HG02763 (cell line): ENCODE measurements around the gene CENPU.
A peak's percentile ranks its signal among the peaks of the same experiment; 100 is the strongest.
"Not testable (repeated sequence)": the region's sequence is repeated elsewhere in the genome, so short reads cannot be mapped to it uniquely, and the experiment has no call there.

Source experiments
- ATAC-seq: cut with Tn5 transposase; IDR thresholded peaks from one replicate; pipeline ENCODE4 v1.9.1; 2021; ENCODE audit warnings: mild to moderate bottlenecking, moderate library complexity; ENCODE audit not compliant: unreplicated experiment

CENPU gene

DNA sequence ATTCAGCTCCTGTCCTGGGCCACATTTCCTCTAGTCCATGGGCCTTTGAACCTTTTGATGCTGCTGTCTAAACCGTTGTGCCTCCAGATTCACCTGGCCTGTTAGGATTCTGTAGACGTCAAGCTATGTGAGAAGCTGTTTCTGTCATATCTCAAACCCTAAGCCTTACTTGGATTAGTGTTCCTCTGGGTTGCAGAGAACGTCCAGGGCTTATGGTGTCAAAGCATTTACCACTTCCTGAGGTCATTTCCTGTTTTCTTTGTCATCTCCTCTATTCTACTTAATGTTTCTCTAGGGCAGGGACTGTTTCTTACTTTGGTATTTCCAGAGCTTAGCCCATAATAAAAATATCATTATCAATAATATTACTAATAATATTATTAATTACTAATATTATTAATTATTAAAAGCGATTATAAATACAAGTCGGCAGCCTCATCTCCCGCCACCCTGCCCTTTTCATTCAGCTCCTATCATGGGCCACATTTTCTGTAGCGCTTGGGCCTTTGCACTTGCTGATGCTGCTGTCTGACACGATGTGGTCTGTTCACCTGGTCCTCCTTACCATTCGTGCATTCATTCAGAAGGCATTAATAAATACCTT, 65.3 kb downstream of the CENPU start:
- no peak for ATAC-seq

DNA sequence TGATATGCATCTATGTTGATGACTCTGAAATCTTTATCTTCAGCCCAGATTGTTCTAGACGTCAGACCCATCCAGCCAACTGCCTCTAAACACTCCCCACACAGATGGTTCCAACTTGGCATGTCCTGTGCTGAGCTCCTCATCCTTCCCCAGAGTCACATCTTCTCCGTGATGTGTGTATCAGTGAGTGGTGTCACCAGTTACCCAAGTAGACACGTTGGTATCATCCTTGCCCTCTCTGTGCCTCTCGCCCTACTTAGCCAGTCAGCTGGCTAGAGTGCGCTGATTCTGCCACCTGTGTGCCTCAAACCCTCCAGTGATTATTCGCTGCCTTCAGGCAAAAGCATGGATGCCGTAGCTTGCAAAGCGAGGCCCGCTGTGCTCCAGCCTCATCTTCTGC, 65.8 kb downstream of the CENPU start:
- ATAC-seq: no peak

DNA sequence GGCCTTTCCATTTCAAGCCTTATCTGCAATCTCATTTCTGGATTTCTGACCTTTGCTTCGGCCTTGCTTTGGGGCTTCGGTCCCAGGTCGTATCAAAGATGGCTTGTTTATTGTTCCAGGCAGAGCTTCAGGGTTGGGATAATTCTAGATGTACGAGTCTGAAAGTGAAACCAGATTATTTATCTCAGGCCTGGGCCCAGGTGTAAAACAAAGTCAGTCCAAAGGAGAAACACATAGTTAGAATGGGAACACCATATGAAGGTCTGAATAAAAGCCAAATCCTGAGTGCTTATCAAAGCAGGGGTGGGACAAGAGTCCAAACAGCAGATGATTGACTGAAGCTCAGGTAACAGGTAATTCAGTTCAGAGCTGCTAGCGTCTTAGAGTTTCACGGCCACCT, 67.2 kb downstream of the CENPU start:
- ATAC-seq: no peak

DNA sequence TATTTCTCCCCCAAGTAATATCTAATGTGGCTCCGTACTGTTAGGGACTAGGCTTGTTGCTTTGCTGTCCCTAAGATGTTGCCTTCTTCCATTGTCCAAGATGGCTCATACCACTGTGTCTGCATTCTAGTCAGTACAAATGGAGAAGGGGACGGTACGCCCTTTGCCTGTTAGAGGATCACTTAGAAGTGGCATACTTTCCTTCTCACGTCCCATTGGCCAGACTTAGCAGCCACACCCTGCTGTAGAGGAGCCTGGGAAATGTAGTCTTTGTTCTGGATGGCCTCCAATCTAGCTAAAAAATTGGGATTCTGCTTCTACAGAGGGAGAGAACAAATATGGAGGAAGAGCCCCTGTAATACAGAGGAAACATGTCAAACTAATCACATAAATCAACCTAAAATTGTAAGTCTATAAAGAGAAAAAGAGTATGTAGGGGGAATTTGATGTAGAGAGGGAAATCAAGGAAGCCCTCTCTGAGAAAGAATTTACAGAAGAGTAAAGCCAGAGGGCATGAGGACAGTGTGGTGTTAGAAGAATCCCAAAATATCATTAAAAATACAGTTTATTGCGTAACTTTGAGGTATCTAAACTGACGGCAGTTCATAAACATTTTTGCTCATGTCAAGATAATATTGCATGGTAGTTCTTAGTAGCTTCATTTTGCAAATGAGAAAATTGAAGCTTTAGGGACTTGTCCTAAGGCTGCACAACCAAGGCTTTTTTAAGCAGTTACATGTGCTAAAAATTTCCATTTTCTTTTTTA, 69.3 kb downstream of the CENPU start:
- no peak for ATAC-seq

DNA sequence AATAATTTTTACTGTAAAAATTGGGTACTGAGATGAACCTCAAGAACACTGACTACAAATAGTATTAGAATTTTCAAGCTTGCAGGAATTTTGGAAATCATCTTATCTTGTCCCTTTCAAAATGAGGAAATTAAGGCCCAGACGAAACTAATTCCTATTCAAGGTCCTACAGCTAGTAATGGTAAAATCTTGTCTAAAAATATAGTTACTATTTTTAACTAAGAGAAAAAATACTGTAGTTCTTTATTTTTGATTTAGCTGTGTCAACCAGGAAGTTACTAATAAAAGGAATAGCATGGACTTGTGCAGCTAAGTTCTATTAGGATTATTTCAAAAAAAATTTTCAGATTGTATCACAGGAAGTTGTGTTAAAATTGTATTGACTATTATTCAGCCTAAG, 71.7 kb downstream of the CENPU start:
- ATAC-seq: no peak

DNA sequence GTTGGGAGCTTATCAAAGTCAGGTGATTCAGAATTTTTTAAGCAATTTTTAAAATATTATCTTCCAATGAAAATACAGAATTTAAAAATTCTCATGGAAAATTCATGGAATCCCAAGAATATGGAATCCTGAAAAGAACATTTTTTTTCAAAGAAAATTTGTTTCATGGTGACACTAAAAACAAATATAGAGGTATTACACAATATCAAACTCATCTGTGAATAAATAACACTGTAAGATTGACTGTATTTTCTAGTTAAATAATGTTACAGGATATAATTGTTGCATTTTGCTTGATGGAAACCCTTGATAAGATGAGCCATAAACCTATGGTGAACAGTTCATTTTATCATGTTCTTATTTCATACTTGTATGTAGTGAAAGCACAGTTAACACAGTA, 72.9 kb downstream of the CENPU start:
- no peak for ATAC-seq

DNA sequence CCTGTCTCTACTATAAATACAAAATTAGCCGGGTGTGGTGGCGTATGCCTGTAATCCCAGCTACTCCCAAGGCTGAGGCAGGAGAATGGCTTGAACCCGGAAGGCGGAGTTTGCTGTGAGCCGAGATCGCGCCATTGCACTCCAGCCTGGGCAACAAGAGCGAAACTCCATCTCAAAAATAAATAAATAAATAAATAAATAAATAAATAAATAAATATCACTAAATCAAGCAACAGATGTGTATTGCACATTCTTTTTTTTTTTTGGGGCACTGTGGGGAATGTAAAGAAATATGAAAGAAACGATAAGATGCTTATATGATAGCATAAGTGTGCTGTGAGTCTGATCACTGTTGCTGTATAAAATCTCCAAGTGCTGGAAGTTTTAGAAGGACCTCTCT, 76.1 kb downstream of the CENPU start:
- ATAC-seq: not testable (repeated sequence)

DNA sequence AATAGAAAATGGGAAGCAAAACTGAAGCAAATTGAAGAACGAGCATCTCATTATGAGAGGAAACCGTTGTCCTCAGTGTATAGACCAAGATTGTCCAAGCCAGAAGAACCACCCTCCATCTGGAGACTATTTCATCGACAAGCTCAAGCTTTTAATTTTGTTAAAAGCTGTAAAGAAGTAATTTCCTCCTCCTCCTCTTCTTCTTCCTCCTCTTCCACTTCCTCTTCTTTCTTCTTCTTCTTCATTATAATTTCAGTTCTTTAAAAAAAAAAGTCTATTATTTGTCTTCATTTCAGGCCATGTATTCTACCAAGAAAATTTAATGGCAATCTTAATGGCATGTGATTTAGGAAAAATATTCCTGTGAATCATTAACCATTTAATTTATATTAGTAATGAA, 76.8 kb downstream of the CENPU start:
- no peak for ATAC-seq

DNA sequence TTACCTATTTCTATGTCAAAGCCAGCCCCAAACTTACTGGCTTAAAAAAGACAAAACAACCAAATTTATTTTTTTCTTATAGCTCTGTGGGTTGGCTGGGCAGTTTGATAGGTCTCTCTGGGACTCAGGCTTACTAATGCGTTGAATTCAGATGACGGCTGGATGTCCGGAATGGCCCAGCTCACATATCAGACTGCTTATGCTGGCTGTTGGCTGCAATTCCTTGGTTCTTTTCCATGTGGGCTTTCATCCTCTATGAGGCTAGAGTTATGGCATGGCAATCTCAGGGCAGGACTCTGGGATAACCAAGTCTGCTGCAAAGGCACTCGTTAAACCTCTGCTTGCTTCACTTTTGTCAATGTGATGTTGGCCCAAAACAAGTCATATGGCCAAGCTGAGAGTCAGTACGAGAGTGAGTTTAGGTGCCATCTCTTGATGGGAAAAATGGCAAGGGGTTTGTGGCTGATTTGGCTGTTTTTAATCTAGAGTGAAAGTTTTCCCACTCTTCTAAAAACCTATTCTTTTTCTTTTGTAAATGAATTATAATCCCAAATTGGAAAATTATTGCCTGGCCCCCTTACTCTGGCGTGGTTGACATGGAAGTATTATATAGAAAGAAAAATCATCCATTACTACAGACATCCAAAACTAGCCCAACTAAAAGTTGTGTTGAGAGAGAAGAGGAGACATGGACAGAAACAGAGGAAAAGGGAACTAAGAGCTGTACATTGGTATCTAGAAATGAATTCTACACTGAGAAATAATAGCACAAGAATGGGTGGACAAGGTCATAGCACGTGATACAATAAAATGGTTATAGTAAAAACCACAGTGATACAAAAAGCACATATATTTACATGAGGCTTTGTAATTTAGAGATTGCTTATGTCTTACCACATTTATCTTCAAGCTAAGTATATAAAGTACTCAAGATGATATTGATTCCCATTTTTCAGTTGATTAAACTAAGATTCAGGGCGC, 77.7 kb downstream of the CENPU start:
- ATAC-seq: no peak

DNA sequence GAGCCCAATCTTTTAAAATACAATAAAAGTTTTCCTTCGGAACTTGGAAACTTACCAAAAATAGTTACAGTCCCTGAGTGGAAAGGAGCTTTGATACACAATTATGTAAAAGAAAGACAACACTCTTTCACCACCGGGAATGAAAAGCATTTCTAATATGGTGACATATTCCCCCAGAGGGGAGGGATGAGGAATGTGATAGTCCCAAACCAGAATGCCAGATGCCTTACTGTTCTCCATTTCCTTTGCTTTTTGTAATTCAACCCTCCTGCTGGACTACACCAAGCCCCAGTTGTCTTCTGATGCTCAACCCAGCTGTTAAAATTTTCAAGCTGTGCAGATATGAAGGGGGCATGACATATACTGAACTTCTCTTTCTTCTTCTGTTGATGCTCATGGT, 80.2 kb downstream of the CENPU start:
- ATAC-seq: no peak

DNA sequence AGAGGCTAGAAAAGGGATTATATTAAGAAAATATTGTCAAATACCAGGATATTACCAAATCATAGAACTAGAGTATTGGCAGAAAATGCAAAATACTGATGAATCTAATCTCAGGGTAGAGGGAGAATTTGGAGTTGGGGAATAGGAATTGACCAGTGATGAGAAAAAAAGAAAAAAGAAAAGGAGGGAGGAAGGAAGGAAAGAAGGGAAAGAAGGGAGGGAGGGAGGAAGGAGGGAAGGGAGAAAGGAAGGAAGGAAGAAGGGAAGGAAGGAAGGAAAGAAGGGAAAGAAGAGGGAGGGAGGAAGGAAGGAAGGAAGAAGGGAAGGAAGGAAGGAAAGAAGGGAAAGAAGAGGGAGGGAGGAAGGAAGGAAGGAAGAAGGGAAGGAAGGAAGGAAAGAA, 81.2 kb downstream of the CENPU start:
- ATAC-seq: not testable (repeated sequence)

DNA sequence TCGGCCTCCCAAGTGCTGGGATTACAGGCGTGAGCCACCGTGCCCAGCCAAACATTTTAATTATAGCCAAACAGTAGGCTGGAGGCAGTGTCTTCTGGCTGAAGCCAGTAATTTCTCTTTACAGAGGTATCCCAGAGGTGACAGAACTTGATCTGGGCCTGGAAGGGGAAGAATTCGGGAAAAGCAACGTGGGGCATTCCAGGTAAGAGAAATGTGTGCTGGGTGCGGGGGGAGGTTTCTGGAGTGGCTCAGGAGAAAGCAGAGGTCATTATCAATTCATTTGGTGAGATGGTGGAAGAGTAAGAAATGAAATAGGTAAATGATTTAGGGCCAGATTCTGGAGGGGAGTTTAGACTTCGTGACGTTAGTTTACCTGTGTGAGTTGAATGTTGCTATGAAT, 82.0 kb downstream of the CENPU start:
- ATAC-seq: no peak

DNA sequence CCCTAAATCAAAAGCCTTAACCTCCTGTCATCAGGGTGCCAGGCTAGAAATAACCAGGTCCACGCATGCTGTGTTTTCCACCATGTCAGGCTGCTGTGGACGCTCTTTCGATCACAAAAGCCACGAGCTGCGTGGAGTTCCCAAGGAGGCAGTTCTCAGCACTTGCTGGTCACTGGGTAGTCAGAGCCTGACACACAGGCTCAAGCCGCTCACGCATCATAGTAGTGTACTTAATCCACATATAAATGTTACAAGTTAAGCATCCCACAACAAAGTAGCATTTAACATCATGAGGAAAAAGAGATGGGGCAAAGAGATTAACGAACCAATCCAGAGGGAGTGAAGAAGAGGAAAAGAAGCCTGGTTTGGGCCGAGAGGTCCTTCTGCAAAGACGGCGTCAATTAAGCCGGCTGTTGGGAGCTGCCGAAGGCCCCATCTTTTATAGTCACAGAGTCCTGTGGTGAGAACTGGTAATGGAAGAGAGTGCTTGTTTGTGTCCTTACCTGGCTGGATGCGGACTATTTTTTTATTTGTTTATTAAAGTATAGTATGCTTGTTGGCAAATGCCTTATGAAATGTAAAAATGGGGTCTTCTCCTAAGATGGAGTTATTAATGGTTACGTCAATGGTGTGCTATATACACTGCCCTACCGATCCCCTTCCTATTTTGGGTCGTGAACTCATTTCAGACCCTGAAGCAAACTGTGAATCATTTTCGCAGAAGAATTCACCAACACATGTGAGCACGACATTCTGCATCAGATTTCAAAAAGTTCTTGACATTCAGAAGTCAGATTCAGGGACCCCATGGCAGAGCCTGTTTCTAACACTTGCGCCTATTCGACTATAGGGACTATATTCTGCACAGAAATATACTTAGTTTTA, 83.7 kb downstream of the CENPU start:
- ATAC-seq: peak; percentile 1

DNA sequence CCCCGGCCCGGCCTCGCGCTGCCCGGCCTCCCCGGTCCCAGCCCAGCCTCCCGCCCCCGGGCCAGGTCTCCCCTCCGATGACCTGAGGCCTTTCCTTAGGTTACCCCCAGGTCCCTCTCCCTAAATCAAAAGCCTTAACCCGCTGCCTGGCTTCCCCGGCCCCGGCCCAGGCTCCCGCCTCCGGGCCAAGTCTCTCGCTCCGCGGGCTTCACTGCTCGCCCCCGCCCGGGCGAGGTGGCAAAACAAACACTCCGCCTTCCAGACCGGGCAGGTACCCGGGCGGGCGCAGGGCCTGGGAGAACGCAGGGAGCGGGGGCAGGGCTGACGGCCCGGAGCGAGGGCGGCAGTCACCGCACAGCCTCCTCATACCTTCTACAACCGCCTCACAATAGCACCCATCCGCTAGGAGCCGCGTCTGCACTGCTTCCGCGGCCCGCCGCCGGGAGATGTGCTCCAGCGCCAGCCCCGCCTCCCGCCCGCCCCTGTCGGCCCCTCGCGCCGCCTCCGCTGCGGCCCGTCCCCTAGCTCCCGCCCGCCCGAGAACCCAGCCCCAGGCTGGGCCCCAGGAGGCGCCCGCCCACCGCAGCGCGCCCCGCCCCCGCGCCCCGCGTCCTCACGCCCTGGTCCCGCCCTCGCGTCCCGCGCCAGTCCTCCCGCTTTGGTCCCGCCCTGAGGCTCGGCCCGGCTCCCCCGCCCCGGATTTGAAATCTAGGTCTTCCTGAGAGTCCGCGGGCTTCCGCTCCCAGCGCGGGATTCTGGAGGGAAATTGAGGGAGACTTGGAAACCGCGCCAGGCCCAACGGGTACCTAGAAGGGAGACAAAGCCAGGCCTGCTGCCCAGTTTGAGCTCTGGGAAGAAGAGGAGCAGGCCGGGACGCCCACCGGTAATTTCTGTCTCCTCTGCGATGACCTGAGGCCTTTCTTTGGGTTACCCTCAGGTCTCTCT, 84.6 kb downstream of the CENPU start, which contains the start of the genes CASP3 and PRIMPOL:
TSS of gene CASP3 (minus strand) at position 422 of the 945 bp plus-strand sequence. CDS start 10,994 bp downstream, outside the sequence.
TSS of gene PRIMPOL (plus strand) at position 713 of the 945 bp plus-strand sequence. CDS start 7,403 bp downstream, outside the sequence.
- ATAC-seq: peak; percentile 86

DNA sequence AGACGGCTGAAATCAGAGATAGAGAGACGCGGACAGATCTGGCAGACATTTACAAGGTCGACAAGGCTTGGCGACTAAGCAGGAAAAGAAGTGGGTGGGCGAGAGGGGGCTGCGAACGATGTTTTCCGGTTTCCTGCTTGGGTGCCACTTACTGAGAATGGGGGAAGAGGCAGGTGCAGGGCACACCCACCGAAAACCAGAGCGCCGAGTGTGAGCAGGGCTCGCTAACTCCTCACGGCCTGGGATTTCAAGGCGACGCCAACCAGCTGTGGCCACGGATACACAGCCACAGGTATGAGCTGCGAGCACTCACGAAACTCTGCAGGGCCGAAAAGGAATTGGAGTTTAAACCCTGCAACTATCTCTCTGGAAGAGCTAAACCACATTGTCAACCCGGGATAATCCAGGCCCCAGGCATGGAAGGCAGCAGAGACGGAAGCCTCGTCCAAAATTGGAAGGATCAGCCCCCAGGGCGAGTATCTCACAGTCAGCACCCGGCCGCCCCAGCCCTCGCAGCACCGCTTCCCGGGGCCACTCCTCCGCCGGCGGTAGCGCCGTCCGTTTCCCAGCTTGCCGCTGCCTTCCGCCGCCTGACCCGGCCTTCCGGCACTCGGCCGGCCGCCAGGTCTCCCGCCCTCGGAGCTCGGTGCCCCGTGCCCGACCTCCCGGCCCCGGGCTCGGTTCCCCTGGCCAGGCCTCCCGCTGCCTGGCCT, 85.4 kb downstream of the CENPU start:
- ATAC-seq: peak; percentile 24

DNA sequence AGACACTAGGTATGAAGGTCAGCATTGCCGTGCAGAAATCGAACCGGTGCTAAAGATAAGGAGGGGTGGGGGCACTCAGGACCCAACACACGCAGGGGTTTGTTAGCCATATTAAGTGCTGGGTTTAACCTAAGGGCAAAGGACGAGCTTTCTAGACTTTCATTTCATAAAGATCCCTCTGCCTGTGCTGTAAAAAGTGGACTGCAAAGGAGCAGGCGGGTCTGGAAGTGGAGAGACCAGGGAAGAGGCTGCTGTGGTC, 85.9 kb downstream of the CENPU start:
- ATAC-seq: no peak

DNA sequence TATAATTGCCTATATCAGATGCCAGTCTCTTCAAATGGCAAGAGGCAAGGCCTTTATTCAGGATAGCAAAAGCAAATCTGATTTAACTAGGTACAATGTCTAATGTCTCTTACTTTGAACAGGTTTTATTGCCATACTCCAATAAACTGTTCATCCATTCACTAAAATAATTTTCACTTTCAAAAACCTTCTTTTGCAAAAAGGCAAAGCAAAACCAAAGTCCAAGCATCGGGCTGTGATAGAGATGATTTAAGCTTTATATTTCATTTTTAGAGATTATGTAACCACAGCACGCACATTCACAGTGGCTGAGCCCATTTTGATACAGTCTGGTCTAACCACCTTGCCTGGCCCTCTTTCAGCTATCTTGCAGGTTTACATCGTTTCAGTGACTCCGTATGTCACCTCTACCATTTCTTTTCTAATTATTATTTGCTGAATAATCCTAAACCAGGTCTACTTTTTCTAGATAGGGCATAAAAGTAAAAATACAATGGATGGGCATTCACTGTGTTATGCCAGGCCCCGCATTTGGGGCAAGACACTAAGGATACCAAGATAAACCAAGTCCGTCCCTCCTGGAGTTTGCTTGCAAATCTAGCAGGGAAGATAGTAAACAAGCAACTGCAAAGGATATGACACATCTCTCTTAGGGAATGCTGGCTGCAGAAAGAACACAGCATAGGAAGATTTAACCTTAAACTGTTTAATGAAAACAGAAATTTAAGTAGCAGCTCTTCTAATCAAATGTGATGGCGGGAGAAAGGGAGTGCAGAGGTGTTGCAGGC, 86.4 kb downstream of the CENPU start:
- no peak for ATAC-seq
